Skeletal muscle tissue (tissue), 4 donors: ENCODE data around the gene RFPL1. TPM values are rescaled to one million over a fixed set of nuclear protein-coding genes. Genes with fewer than 3 reads are reported as not detected.

ENCODE experiments used
- H3K27ac ChIP-seq: one replicate; pipeline ENCODE4 v1.7.0; 2013; ENCODE audit warnings: mild to moderate bottlenecking, low read depth, low read length, inconsistent platforms
- H3K27me3 ChIP-seq, 3 donors: one replicate each; pipeline ENCODE4 v1.7.0; 2013; ENCODE audit warnings: low read length in 3 of 3; ENCODE audit not compliant: control insufficient read depth in 3 of 3, insufficient read depth in 3 of 3
- H3K36me3 ChIP-seq, 3 donors: one replicate each; pipeline ENCODE4 v1.7.0; 2013; ENCODE audit warnings: low read length in 3 of 3; ENCODE audit not compliant: control insufficient read depth in 3 of 3, insufficient read depth in 3 of 3
- H3K4me1 ChIP-seq, 3 donors: one replicate each; pipeline ENCODE4 v1.7.0; 2013; ENCODE audit warnings: low read length in 3 of 3, mild to moderate bottlenecking in 3 of 3; ENCODE audit not compliant: control insufficient read depth in 3 of 3, insufficient read depth in 3 of 3
- H3K4me3 ChIP-seq, 3 donors: one replicate each; pipeline ENCODE4 v1.7.0; 2013; ENCODE audit warnings: low read length in 3 of 3
- H3K9ac ChIP-seq, 3 donors: one replicate each; pipeline ENCODE4 v1.7.0; 2013; ENCODE audit warnings: low read length in 3 of 3, mild to moderate bottlenecking in 3 of 3, moderate library complexity in 2 of 3, low read depth in 1 of 3
- H3K9me3 ChIP-seq, 3 donors: one replicate each; pipeline ENCODE4 v1.7.0; 2013; ENCODE audit warnings: low read length in 3 of 3; ENCODE audit not compliant: control insufficient read depth in 3 of 3
- total RNA-seq: library from RNA; depleted of rRNA; stranded (reverse); fragments of >200 nt; gene quantifications from one replicate; pipeline ENCODE4 v1.2.3, GENCODE V29; 2014
- donor health status: Osteomylitis.

The RFPL1 gene
- total RNA-seq, 1 donor from 2014 or later, result not detected

DNA sequence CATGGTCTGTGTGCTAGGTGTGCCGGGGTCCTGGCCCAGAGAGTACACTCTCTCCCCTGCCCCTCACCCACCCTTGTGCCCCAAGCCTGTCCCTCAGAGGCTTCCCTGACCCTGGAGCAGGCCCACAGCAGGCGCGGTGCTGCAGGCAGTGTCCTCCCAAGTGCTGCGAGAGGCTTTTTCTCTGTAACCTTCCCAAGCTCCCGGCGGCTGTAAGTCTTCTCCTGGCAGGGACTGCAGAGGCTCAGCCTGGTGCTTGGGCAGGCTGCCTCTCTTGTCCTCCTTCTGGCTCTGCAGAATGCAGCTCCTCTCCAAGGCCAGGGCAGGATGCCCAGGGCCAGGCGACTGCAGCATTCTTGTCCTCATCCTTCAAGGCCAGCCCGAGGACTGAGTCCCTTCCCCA is 15.9 kb downstream of the RFPL1 start:
- Histone ChIP-seq H3K4me1 (peaks cover 0 to 4% (median 3%) of the 10 kb centered on the region in 3 donors), H3K9ac (peak overlapping the region in 2 of 3 donors; percentile 12 to 40), H3K9me3 (no peaks in the 10 kb centered on the region), H3K36me3 (no peaks in the 10 kb centered on the region), H3K27me3 (no peaks in the 10 kb centered on the region), H3K27ac (no peak overlapping the region), H3K4me3 (no peak overlapping the region)

DNA sequence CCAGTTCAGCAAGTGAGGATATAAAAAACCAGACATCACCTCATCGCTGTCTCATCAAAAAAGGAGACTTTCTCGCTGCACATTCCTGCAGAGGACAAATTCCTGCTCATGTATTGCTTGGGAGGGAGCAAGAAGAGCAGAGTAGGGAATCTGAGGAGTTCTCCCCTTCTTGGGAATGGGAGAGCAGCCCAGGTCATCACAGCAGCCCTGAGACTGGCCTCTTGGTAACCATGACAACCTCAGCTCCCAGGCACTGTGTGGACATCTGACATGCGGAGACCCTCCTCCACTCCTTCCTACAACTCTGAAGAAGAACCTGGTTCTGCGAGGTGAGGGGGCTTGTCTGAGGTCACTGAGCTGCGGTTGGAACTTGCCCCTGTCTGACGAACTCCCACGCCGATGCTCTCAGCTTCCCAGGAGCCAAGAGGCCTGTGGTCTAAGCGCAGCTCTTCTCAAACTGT is 17.9 kb downstream of the RFPL1 start:
- Histone ChIP-seq H3K27ac (no peak overlapping the region), H3K36me3 (no peaks in the 10 kb centered on the region), H3K4me1 (peaks cover 0 to 4% (median 3%) of the 10 kb centered on the region in 3 donors), H3K4me3 (no peak overlapping the region), H3K9me3 (no peaks in the 10 kb centered on the region), H3K27me3 (no peaks in the 10 kb centered on the region), H3K9ac (no peak overlapping the region)

DNA sequence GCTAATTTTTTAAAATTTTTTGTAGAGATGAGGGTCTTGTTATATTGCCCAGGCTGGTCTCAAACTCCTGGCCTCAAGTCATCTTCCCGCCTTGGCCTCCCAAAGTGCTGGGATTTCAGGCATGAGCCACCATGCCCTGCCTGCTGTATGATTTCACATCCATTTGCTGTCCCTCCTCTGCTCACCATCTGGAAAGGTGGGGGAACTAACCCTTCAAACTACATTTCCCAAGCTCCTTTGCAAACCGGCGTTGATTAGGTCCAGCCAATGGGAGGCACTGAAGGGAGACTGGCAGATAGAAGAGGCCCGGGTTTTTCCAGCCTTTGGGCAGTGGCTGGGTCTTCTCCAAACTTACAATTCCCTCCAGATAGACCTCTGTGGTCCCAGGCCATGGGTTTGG is 19.3 kb downstream of the RFPL1 start:
- Histone ChIP-seq H3K27me3 (no peaks in the 10 kb centered on the region), H3K4me1 (peaks cover 0 to 4% (median 3%) of the 10 kb centered on the region in 3 donors), H3K36me3 (no peaks in the 10 kb centered on the region), H3K9ac (no peak overlapping the region), H3K9me3 (no peaks in the 10 kb centered on the region), H3K27ac (no peak overlapping the region), H3K4me3 (no peak overlapping the region)

- peaks cover 0 to 4% (median 3%) of the 10 kb centered on the region in 3 donors for H3K4me1 ChIP-seq
- H3K9me3 ChIP-seq, result no peaks in the 10 kb centered on the region
- no peak overlapping the region for H3K27ac ChIP-seq
- H3K27me3 ChIP-seq, result no peaks in the 10 kb centered on the region
- no peak overlapping the region for H3K9ac ChIP-seq
- H3K36me3 ChIP-seq, result no peaks in the 10 kb centered on the region
- no peak overlapping the region for H3K4me3 ChIP-seq
Observed at GRCh38 chr22:29458551-29458950, 20.2 kb downstream of the RFPL1 start.

GRCh38 chr22:29459773-29460172 is 21.4 kb downstream of the RFPL1 start:
- H3K4me1 ChIP-seq, result no peaks in the 10 kb centered on the region
- no peaks in the 10 kb centered on the region for H3K9me3 ChIP-seq
- H3K27ac ChIP-seq, result no peak overlapping the region
- H3K9ac ChIP-seq, result no peak overlapping the region
- H3K4me3 ChIP-seq, result no peak overlapping the region
- H3K36me3 ChIP-seq, result no peaks in the 10 kb centered on the region
- no peaks in the 10 kb centered on the region for H3K27me3 ChIP-seq

DNA sequence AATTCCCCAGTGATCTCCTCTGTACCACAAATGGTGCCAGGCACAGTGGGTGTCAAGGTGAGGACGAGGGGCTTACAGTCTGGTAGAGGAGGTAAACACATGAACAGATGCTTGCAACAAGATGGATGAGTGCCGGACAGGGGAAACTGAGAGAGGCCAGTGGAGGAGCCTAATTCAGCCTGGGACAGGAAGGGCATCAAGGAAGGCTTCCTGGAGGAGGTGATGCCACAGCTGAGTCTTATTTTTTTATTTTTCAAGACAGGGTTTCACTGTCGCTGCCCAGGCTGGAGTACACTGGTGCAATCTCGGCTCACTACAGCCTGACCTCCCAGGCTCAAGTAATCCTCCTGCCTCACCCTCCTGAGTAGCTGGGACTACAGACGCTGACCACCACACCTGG is 22.9 kb downstream of the RFPL1 start:
- H3K27ac ChIP-seq, result no peak overlapping the region

DNA sequence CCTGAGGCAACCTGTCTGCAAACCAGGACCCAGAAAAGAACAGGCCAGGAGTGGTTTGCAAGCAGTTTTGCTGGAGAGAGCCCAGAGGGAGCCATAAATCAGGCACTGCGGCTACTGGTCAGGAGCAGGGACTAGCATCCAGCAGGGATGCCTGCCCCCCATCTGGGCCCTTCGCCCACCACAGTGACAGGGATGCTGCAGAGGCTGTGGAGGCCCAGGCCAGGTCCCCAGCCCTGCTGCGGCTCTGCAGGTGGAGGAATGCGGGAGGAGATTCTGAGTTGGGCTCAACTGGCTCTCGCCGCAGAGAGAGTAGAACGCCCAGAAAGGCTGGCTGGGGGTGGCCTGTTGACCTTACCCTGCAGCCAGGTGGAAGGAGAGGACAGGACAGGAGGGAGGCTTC is 25.2 kb downstream of the RFPL1 start:
- no peak overlapping the region for H3K27ac ChIP-seq
- H3K4me3 ChIP-seq, result no peak overlapping the region
- no peaks in the 10 kb centered on the region for H3K4me1 ChIP-seq
- H3K9me3 ChIP-seq, result no peaks in the 10 kb centered on the region
- H3K27me3 ChIP-seq, result peaks cover 0 to 1% (median 0%) of the 10 kb centered on the region in 3 donors
- no peaks in the 10 kb centered on the region for H3K36me3 ChIP-seq
- no peak overlapping the region for H3K9ac ChIP-seq

More for the DNA sequence above, 22.9 kb downstream of the RFPL1 start:
- H3K9ac ChIP-seq, result no peak overlapping the region
- no peak overlapping the region for H3K4me3 ChIP-seq
- H3K27me3 ChIP-seq, result no peaks in the 10 kb centered on the region
- no peaks in the 10 kb centered on the region for H3K9me3 ChIP-seq
- H3K36me3 ChIP-seq, result no peaks in the 10 kb centered on the region
- H3K4me1 ChIP-seq, result no peaks in the 10 kb centered on the region

- H3K27ac ChIP-seq, result no peak overlapping the region
Observed at GRCh38 chr22:29464581-29464980, 26.2 kb downstream of the RFPL1 start.

GRCh38 chr22:29469755-29470154 is 31.4 kb downstream of the RFPL1 start:
- Histone ChIP-seq H3K4me1 (peaks cover 0 to 6% (median 3%) of the 10 kb centered on the region in 3 donors), H3K27ac (no peak overlapping the region), H3K36me3 (peaks cover 0 to 1% (median 0%) of the 10 kb centered on the region in 3 donors), H3K9me3 (no peaks in the 10 kb centered on the region), H3K9ac (no peak overlapping the region), H3K4me3 (no peak overlapping the region), H3K27me3 (peaks cover 10 to 25% (median 22%) of the 10 kb centered on the region in 3 donors)

More at GRCh38 chr22:29464581-29464980, 26.2 kb downstream of the RFPL1 start:
- Histone ChIP-seq H3K27me3 (peaks cover 0 to 7% (median 6%) of the 10 kb centered on the region in 3 donors), H3K4me3 (no peak overlapping the region), H3K9me3 (no peaks in the 10 kb centered on the region), H3K4me1 (no peaks in the 10 kb centered on the region), H3K9ac (no peak overlapping the region), H3K36me3 (no peaks in the 10 kb centered on the region)

GRCh38 chr22:29470159-29470855 is 31.9 kb downstream of the RFPL1 start:
- H3K9ac ChIP-seq, result peak overlapping the region in 1 of 3 donors; percentile 38
- H3K36me3 ChIP-seq, result peaks cover 0 to 1% (median 0%) of the 10 kb centered on the region in 3 donors
- peaks cover 12 to 25% (median 22%) of the 10 kb centered on the region in 3 donors for H3K27me3 ChIP-seq
- H3K4me1 ChIP-seq, result peaks cover 0 to 6% (median 3%) of the 10 kb centered on the region in 3 donors
- no peaks in the 10 kb centered on the region for H3K9me3 ChIP-seq
- H3K27ac ChIP-seq, result no peak overlapping the region
- peak overlapping the region in 2 of 3 donors; percentile 13 to 32 for H3K4me3 ChIP-seq
